Stomach (tissue), 9 donors: ENCODE measurements around the gene RNF130. TPM values are rescaled to one million over a fixed set of nuclear protein-coding genes. Genes with fewer than 3 reads are reported as not detected.
"Not testable (repeated sequence)": the region's sequence is repeated elsewhere in the genome, so short reads cannot be mapped to it uniquely, and the experiment has no call there.

ENCODE experiments used
- DNase-seq, 2 donors: peaks; one replicate each; pipeline versions ENCODE4 v3.0.0 to v3.0.0-alpha.2; 2013 to 2019
- H3K27ac ChIP-seq, 5 donors: fragments of 200-600 bp in 4 of 5; sonication (generic) in 4 of 5; one replicate each; pipeline ENCODE4 v1.5.1; 2013 to 2019; ENCODE audit warnings: mild to moderate bottlenecking in 1 of 5, moderate library complexity in 1 of 5
- H3K27me3 ChIP-seq, 3 donors: fragments of 200-600 bp; sonication (generic); one replicate each; pipeline ENCODE4 v1.5.1; 2017 to 2019; ENCODE audit warnings: mixed run types in 1 of 3
- H3K36me3 ChIP-seq, 4 donors: fragments of 200-600 bp; sonication (generic); 1 replicate in 3 of 4; 2 replicates in 1 of 4; pipeline ENCODE4 v1.5.1; 2016 to 2019
- H3K4me1 ChIP-seq, 4 donors: fragments of 200-600 bp; sonication (generic); one replicate each; pipeline ENCODE4 v1.5.1; 2016 to 2019
- H3K4me3 ChIP-seq, 4 donors: fragments of 200-600 bp; sonication (generic) in 3 of 4; one replicate each; pipeline ENCODE4 v1.5.1; 2016 to 2019; ENCODE audit warnings: mild to moderate bottlenecking in 1 of 4
- H3K9me3 ChIP-seq, 4 donors: fragments of 200-600 bp; sonication (generic); one replicate each; pipeline ENCODE4 v1.5.1; 2016 to 2019
- EP300 ChIP-seq: sonication (generic); formaldehyde crosslinking; IDR thresholded peaks from one replicate; pipeline ENCODE4 v1.6.1; 2017; ENCODE audit warnings: antibody characterized with exemption
- POLR2A ChIP-seq, 4 donors: fragments of 450-650 bp; IDR thresholded peaks; one replicate each; pipeline ENCODE4 v1.6.1; 2016; ENCODE audit warnings: antibody characterized with exemption in 4 of 4, control low read depth in 2 of 4, mild to moderate bottlenecking in 1 of 4, moderate library complexity in 1 of 4
- POLR2AphosphoS5 ChIP-seq, 3 donors: sonication (generic); formaldehyde crosslinking; IDR thresholded peaks; one replicate each; pipeline ENCODE4 v1.6.1; 2016; ENCODE audit warnings: antibody characterized with exemption in 3 of 3
- WGBS, 5 donors: extraction: QIAGEN DNeasy Blood & Tissue Kit in 3 of 5; methylation state at CpG; one replicate each; pipeline versions ENCODE4 v1.1.5 to v1.1.7; 2013 to 2018; 5-methylcytosine and 5-hydroxymethylcytosine counted together
- intact Hi-C: fragments of 100-400 bp; cut with DNase I; formaldehyde crosslinking; loops from one replicate; pipeline ENCODE4 v1.15.1; 2023; ENCODE audit warnings: low total_unique reads
- polyA plus RNA-seq, 3 donors: library from polyadenylated mRNA; stranded (reverse); fragments of 200-250 nt; gene quantifications; one replicate each; pipeline ENCODE4 v1.2.3, GENCODE V29; 2013
- total RNA-seq, 5 donors: library from RNA; depleted of rRNA; stranded (reverse); fragments of >200 nt; gene quantifications; one replicate each; pipeline versions ENCODE4 v1.1.0 to v1.2.3, GENCODE V29; 2014 to 2016
- TF ChIP-seq, protein P1 (sequence below), 7 experiments: fragments of 450-650 bp in 4 of 7; fragments of 200-600 bp in 3 of 7; sonication (generic) in 3 of 7; IDR thresholded peaks; one replicate each; pipeline ENCODE4 v1.5.1; 2016 to 2019; ENCODE audit warnings: antibody characterized with exemption in 7 of 7, control low read depth in 2 of 7, mild to moderate bottlenecking in 1 of 7
- donor health status: healthy with polysubstance abuse.
- donor health status: Bipolar disorder and iron deficiency.
- donor health status: healthy.

RNF130 gene
- total and polyA plus RNA-seq, 8 donors, result 27.0 to 87.8 (median 56.1) TPM

DNA sequence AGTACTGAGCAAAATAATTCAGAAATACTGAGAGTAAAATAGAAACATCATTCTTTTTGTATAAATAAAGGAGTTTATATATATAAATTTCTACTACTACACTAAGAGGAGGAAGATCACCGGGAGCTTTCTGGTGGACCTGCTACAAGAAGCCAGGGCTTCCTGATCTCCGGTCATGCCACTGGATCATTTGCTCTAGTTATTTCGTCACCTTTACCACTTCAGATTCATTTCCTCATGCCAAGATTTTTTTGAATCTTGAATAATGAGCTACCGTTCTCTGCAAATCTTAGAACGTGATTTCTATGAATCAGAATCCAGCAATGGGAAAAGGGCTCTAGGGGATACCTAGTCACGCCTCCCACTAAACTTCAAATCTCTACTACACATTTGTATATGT is 111.9 kb downstream of the RNF130 start:
- intact Hi-C loops, result no loop called here
- no peak overlapping the region for H3K4me3 ChIP-seq
- H3K4me1 ChIP-seq, result no peaks in the 10 kb centered on the region
- peaks cover 19 to 75% (median 70%) of the 10 kb centered on the region in 4 donors for H3K36me3 ChIP-seq
- no peak overlapping the region for H3K27ac ChIP-seq
- H3K9me3 ChIP-seq, result no peaks in the 10 kb centered on the region
- no peak for DNase-seq
- TF ChIP-seq POLR2AphosphoS5 (IDR thresholded peaks at IDR 0.05) (no peak), EP300 (no peak), POLR2A (IDR thresholded peaks at IDR 0.05) (no peak)
- TF ChIP-seq, protein P1, sequence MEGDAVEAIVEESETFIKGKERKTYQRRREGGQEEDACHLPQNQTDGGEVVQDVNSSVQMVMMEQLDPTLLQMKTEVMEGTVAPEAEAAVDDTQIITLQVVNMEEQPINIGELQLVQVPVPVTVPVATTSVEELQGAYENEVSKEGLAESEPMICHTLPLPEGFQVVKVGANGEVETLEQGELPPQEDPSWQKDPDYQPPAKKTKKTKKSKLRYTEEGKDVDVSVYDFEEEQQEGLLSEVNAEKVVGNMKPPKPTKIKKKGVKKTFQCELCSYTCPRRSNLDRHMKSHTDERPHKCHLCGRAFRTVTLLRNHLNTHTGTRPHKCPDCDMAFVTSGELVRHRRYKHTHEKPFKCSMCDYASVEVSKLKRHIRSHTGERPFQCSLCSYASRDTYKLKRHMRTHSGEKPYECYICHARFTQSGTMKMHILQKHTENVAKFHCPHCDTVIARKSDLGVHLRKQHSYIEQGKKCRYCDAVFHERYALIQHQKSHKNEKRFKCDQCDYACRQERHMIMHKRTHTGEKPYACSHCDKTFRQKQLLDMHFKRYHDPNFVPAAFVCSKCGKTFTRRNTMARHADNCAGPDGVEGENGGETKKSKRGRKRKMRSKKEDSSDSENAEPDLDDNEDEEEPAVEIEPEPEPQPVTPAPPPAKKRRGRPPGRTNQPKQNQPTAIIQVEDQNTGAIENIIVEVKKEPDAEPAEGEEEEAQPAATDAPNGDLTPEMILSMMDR (IDR thresholded peaks at IDR 0.05), result no peak
- 88 to 94% (median 91%) methylated on average over 6 of the region's 6 CpGs for whole genome bisulfite sequencing, 5 donors
- no peaks in the 10 kb centered on the region for H3K27me3 ChIP-seq

DNA sequence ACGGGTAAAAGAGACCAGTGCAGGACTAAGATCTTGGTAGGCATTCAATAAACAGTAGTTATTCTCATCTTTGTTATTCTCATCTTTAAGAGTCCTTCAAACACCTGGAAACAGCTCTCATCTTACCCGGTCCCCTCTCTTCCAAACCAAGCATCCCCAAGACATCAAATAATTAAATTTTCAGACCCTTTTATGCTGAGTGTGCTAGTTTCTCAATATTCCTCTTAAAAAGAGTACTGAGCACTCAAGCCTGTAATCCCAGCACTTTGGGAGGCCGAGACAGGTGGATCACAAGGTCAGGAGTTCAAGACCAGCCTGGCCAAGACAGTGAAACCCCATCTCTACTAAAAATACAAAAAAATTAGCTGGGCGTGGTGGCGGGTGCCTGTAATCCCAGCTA is 112.4 kb downstream of the RNF130 start:
- H3K4me1 ChIP-seq, intact Hi-C loops, H3K27me3 ChIP-seq, DNase-seq, H3K27ac ChIP-seq, H3K4me3 ChIP-seq, H3K9me3 ChIP-seq: not testable (repeated sequence)
- WGBS, 5 donors, result 92 to 98% (median 97%) methylated on average over 5 of the region's 5 CpGs
- H3K36me3 ChIP-seq, result peaks cover 14 to 75% (median 70%) of the 10 kb centered on the region in 4 donors

DNA sequence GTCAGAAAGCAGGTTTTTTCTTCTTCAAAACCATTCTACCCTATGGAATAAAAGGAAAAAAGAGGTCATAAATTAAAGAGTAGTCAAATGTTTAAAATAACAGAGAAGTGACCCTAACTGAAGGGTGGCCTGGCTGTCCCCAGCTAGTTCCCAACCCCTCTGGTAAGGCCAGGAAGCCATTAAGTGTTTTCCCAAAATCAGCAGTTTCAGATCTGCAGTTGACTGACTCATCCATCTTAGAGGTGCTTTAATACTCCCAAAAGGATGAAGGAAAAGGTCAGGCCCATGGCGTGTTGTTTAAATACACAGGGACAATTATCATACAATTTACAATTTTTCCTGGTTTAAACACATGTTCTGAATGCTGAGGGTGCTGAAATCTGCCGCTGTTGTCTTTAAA is 115.9 kb downstream of the RNF130 start:
- DNase-seq, result no peak
- peaks cover 0 to 53% (median 40%) of the 10 kb centered on the region in 4 donors for H3K36me3 ChIP-seq
- TF ChIP-seq, protein P1 (IDR thresholded peaks at IDR 0.05), result no peak
- TF ChIP-seq POLR2AphosphoS5 (IDR thresholded peaks at IDR 0.05), result no peak
- no peaks in the 10 kb centered on the region for H3K9me3 ChIP-seq
- WGBS, 5 donors, result 69 to 95% (median 81%) methylated on average over 2 of the region's 2 CpGs
- intact Hi-C loops, result no loop called here
- no peaks in the 10 kb centered on the region for H3K4me1 ChIP-seq
- H3K27ac ChIP-seq, result no peak overlapping the region
- no peaks in the 10 kb centered on the region for H3K27me3 ChIP-seq
- H3K4me3 ChIP-seq, result no peak overlapping the region

DNA sequence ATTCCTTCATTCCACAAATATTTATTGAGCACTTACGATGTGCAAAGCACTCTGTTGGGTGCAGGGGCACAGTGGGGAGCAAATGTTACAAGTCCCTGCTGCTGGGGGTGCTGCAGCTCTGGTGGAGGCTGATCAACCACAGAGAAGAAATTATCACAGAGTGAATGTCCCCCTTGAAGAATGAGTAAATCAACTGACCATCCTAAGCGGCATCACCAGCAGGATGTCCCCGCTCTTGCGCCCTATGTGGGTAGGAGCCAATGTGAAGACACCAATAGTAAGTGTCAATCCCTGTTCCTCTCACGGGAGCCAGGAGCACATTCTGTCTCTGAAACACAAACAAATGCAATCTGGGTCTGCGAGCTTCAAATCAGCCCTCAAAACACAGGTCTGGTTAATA is 116.5 kb downstream of the RNF130 start:
- no peak overlapping the region for H3K4me3 ChIP-seq
- DNase-seq, result no peak
- H3K9me3 ChIP-seq, result no peaks in the 10 kb centered on the region
- H3K4me1 ChIP-seq, result no peaks in the 10 kb centered on the region
- WGBS, 5 donors, result 88 to 92% (median 91%) methylated on average over 6 of the region's 6 CpGs
- H3K27ac ChIP-seq, result no peak overlapping the region
- intact Hi-C loops, result no loop called here
- no peaks in the 10 kb centered on the region for H3K27me3 ChIP-seq
- H3K36me3 ChIP-seq, result peaks cover 0 to 48% (median 40%) of the 10 kb centered on the region in 4 donors
- TF ChIP-seq POLR2AphosphoS5 (IDR thresholded peaks at IDR 0.05), result no peak
- no peak for TF ChIP-seq EP300
- TF ChIP-seq POLR2A (IDR thresholded peaks at IDR 0.05), result no peak
- TF ChIP-seq, protein P1 (IDR thresholded peaks at IDR 0.05), result no peak

DNA sequence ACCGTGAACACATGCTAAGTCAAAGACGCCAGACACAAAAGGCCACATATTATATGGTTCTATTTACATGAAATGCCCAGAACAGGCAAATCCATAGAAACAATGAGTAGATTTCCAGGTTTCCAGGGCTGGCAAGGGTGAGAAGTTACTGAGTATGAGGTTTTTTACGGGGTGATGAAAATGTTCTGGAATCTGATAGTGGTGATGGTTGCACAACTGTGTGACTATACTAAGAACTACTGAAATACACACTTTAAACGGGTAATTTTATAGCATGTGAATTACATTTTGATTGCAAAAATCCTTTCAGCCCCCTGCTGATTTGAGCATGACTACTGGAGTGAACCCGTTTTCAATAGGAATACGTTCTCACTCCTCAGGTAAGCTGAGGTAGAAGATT is 117.1 kb downstream of the RNF130 start:
- Histone ChIP-seq H3K4me3 (no peak overlapping the region), H3K9me3 (no peaks in the 10 kb centered on the region), H3K4me1 (no peaks in the 10 kb centered on the region), H3K27me3 (no peaks in the 10 kb centered on the region), H3K27ac (no peak overlapping the region), H3K36me3 (peaks cover 0 to 48% (median 40%) of the 10 kb centered on the region in 4 donors)
- no peak for DNase-seq
- 91 to 96% (median 94%) methylated on average over 6 of the region's 6 CpGs for WGBS, 5 donors
- intact Hi-C loops, result no loop called here
- no peak for TF ChIP-seq EP300
